Calu3 (cell line): Measurements from ENCODE around the gene LYSMD2. TPM values are rescaled to one million over a fixed set of nuclear protein-coding genes. Genes with fewer than 3 reads are reported as not detected.

Experiments
- BruUV-seq: library from RNA; stranded (reverse); fragments of 400-500 nt; replicated peaks from 2 replicates; lab custom pipeline; 2021; lab: Mats Ljungman, UMichigan
- CTCF ChIA-PET: fragments of 300-600 bp; sonication (Branson Sonifier 250); formaldehyde crosslinking; loops from one replicate; lab custom pipeline; 2022; ENCODE audit warnings: antibody characterized with exemption; lab: Charles Lee
- DNase-seq: peaks from one replicate; pipeline ENCODE4 v3.0.0; 2022
- H3K27ac Mint-ChIP-seq: one replicate; pipeline ENCODE4 v1.8.0; 2022; ENCODE audit warnings: mixed read lengths; ENCODE audit not compliant: unreplicated experiment
- H3K27me3 Mint-ChIP-seq: one replicate; pipeline ENCODE4 v1.8.0; 2022; ENCODE audit warnings: mixed read lengths; ENCODE audit not compliant: unreplicated experiment
- H3K36me3 Mint-ChIP-seq: one replicate; pipeline ENCODE4 v1.8.0; 2022; ENCODE audit warnings: mild to moderate bottlenecking, moderate library complexity, mixed read lengths; ENCODE audit not compliant: insufficient read depth, unreplicated experiment
- H3K4me1 Mint-ChIP-seq: one replicate; pipeline ENCODE4 v1.8.0; 2022; ENCODE audit warnings: mild to moderate bottlenecking, low read depth, mixed read lengths; ENCODE audit not compliant: unreplicated experiment
- H3K4me3 Mint-ChIP-seq: one replicate; pipeline ENCODE4 v1.8.0; 2022; ENCODE audit warnings: mild to moderate bottlenecking, low read depth, moderate library complexity, mixed read lengths; ENCODE audit not compliant: unreplicated experiment
- H3K9me3 Mint-ChIP-seq: one replicate; pipeline ENCODE4 v1.8.0; 2022; ENCODE audit warnings: low read depth, mixed read lengths; ENCODE audit not compliant: unreplicated experiment
- CTCF ChIP-seq: fragments of 200-600 bp; IDR thresholded peaks from one replicate; pipeline ENCODE4 v1.8.0; 2022; ENCODE audit warnings: antibody characterized with exemption; ENCODE audit not compliant: unreplicated experiment
- intact Hi-C: fragments of 100-400 bp; cut with micrococcal nuclease; formaldehyde crosslinking; loops from one replicate; pipeline ENCODE4 v1.10.0; 2022; ENCODE audit not compliant: unreplicated experiment
- total RNA-seq: library from RNA; stranded (reverse); gene quantifications from 2 replicates; pipeline ENCODE4 v1.2.3, GENCODE V29; 2022

Gene LYSMD2
- total RNA-seq, 1 experiment from 2014 or later: 14.3 TPM

GRCh38 chr15:51781506-51781905 is 44.1 kb upstream of the LYSMD2 start:
- no peak for DNase-seq
- no TSS peak for BruUV-seq
- Mint-ChIP-seq H3K27ac (no peak overlapping the region), H3K4me3 (no peak overlapping the region), H3K36me3 (no peaks in the 10 kb centered on the region), H3K27me3 (no peaks in the 10 kb centered on the region), H3K9me3 (peaks cover 2% of the 10 kb centered on the region), H3K4me1 (no peaks in the 10 kb centered on the region)
- CTCF ChIA-PET: no interaction called here
- TF ChIP-seq CTCF: no peak
- intact Hi-C loops: loop anchor here (5.0 to 10.0 kb wide), 2 partner anchors 191 to 443 kb away; partner anchors contain the start of gene LEO1

GRCh38 chr15:51780636-51781035 is 43.2 kb upstream of the LYSMD2 start:
- no peak for TF ChIP-seq CTCF
- CTCF ChIA-PET: no interaction called here
- DNase-seq: no peak
- Mint-ChIP-seq H3K9me3 (peaks cover 2% of the 10 kb centered on the region), H3K4me3 (no peak overlapping the region), H3K4me1 (no peaks in the 10 kb centered on the region), H3K27ac (no peak overlapping the region), H3K27me3 (no peaks in the 10 kb centered on the region), H3K36me3 (no peaks in the 10 kb centered on the region)
- intact Hi-C loops: loop anchor here (5.0 to 10.0 kb wide), 2 partner anchors 192 to 444 kb away; partner anchors contain the start of gene LEO1
- BruUV-seq: no TSS peak

DNA sequence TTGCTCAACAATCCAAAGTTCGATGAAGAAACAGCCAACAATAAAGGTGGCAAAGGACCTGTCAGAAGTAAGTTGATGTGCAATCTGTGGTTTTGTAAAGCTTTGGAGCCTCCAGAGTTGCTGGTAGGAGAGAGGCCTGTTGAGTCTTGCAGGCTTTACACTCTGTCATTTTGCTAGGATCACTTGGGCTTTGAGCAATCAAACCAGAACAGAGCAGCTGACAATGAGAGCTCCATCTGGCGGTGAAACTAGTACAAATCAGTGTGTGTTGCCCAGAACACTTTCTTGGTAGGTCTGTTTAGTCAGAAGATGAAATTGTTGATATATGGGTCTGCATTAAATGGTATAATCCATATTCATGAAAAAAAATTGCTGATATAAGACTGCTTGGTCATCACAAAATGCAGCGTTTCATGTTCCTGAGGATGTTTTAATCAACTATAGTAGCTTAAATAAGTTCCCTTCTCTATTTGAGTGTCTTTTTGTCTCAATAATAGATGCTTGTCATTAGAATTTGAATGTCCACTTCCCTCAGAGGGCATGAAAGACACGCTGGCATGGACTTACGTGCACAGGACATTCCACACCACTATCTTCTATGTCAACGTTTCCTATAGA is 39.6 kb upstream of the LYSMD2 start:
- H3K4me3 Mint-ChIP-seq: no peak overlapping the region
- no peaks in the 10 kb centered on the region for H3K36me3 Mint-ChIP-seq
- TF ChIP-seq CTCF: peak; percentile 61
- no peaks in the 10 kb centered on the region for H3K9me3 Mint-ChIP-seq
- intact Hi-C loops: loop anchor here (1.0 kb wide), 1 partner anchor 127 kb away; no protein-coding TSS in a partner anchor
- BruUV-seq: no TSS peak
- no peaks in the 10 kb centered on the region for H3K4me1 Mint-ChIP-seq
- H3K27me3 Mint-ChIP-seq: peaks cover 15% of the 10 kb centered on the region
- CTCF ChIA-PET: interaction anchor here (0.6 to 2.3 kb wide), 12 partner anchors 10 to 240 kb away, joined by 3 to 83 read pairs (median 6); partner anchors contain the start of gene LYSMD2
- no peak overlapping the region for H3K27ac Mint-ChIP-seq
- DNase-seq: peak; percentile 70

- H3K27ac Mint-ChIP-seq: no peak overlapping the region
- TF ChIP-seq CTCF: peak; percentile 75
- CTCF ChIA-PET: interaction anchor here (0.6 to 2.3 kb wide), 12 partner anchors 11 to 239 kb away, joined by 3 to 83 read pairs (median 6); partner anchors contain the start of gene LYSMD2
- DNase-seq: peak; percentile 67
- BruUV-seq: no TSS peak
- no peaks in the 10 kb centered on the region for H3K9me3 Mint-ChIP-seq
- peaks cover 23% of the 10 kb centered on the region for H3K27me3 Mint-ChIP-seq
- H3K36me3 Mint-ChIP-seq: no peaks in the 10 kb centered on the region
- intact Hi-C loops: loop anchor here (1.0 kb wide), 1 partner anchor 126 kb away; no protein-coding TSS in a partner anchor
- no peaks in the 10 kb centered on the region for H3K4me1 Mint-ChIP-seq
- H3K4me3 Mint-ChIP-seq: no peak overlapping the region
Observed at GRCh38 chr15:51775967-51776816, 38.7 kb upstream of the LYSMD2 start.
